Astrocyte of the spinal cord (primary cell): ENCODE data around the gene ODF2.
"Not testable (repeated sequence)": the region's sequence is repeated elsewhere in the genome, so short reads cannot be mapped to it uniquely, and the experiment has no call there.

Experiments
- DNase-seq: peaks from one replicate; pipeline ENCODE4 v3.0.0; 2011; ENCODE audit warnings: low read depth, low spot score
- H3K4me3 ChIP-seq: 2 replicates; pipeline ENCODE4 v1.5.1; 2011; ENCODE audit warnings: low read depth, mild to moderate bottlenecking, low read length, moderate library complexity
- in situ Hi-C: cut with HindIII; loops from 2 replicates; pipeline ENCODE4 v1.10.0; 2017; ENCODE audit warnings: low sequenced_read_pairs
- TF ChIP-seq, protein P1 (sequence below): IDR thresholded peaks from 2 replicates; pipeline ENCODE4 v1.5.1; 2012; ENCODE audit warnings: low read depth, mild to moderate bottlenecking, low read length, inconsistent platforms

The ODF2 gene

DNA sequence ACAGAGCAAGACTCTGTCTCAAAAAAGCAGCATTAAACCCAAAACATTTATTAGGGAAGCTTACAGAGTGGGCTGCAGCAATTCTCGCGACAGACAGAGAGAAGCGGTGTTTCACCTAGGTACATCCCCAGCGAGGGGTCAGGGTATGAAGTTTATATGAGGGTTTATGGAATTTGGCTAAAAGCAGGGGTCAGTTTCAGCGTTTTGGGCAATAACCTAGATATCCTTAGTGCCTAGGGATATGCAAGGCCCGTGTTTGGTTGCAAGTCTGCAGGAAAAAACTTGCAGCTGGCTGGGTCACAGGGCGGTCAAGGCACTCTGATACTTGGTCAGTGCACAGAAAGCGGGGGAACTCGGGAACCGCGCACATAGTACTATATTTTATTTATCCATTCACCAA, 48.1 kb downstream of the ODF2 start:
- H3K4me3 ChIP-seq = peak overlapping the region; percentile 96
- DNase-seq = no peak
- in situ Hi-C loops = no loop called here
- TF ChIP-seq, protein P1, sequence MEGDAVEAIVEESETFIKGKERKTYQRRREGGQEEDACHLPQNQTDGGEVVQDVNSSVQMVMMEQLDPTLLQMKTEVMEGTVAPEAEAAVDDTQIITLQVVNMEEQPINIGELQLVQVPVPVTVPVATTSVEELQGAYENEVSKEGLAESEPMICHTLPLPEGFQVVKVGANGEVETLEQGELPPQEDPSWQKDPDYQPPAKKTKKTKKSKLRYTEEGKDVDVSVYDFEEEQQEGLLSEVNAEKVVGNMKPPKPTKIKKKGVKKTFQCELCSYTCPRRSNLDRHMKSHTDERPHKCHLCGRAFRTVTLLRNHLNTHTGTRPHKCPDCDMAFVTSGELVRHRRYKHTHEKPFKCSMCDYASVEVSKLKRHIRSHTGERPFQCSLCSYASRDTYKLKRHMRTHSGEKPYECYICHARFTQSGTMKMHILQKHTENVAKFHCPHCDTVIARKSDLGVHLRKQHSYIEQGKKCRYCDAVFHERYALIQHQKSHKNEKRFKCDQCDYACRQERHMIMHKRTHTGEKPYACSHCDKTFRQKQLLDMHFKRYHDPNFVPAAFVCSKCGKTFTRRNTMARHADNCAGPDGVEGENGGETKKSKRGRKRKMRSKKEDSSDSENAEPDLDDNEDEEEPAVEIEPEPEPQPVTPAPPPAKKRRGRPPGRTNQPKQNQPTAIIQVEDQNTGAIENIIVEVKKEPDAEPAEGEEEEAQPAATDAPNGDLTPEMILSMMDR = no peak

DNA sequence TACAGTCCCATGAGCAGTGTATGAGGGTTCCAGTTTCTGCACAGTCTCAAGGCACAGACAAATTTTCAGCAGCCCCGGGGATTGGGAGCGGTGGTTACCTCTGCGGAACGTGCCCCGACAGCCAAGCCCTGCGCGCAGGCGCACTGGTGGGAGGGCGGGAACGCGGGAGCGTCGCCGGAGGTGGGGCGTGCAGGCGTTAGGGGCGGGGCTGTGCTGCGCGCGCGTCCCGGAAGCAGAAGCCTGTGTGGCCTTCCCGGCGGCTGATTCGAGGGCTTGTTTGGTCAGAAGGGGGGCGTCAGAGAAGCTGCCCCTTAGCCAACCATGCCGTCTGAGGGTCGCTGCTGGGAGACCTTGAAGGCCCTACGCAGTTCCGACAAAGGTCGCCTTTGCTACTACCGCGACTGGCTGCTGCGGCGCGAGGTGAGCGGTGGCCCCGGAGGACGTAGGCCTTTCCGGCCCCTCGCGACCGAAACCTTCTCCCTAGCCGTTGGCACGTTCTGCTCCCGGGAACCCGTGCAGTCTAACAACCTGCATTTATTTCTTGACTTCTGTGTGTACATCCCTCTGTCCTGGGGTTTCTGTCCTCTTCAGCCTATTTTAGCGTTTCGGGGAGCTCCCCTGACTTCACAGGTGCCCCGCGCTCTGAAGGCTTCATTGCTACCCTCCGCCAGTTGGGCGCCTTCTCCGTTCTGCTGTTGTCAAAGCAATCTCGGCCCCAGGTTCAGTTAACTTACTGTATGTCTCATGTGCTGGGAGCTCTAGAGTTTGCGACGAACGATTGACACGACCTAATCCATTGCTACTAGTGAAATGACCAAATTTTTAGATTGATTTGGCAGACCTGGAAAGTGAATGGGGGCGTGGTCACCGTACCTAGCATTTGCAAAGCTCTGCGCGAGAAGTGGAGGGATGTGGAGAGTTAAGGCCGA, 48.9 kb downstream of the ODF2 start, which contains the start of gene GLE1:
Gene GLE1 (plus strand): TSS at position 235 of the 929 bp plus-strand sequence. CDS start 87 bp downstream, at position 322.
- in situ Hi-C loops = no loop called here
- DNase-seq = peak; percentile 89
- TF ChIP-seq, protein P1 = no peak
- peak within 1 kb of the TSS; percentile 96 for H3K4me3 ChIP-seq

DNA sequence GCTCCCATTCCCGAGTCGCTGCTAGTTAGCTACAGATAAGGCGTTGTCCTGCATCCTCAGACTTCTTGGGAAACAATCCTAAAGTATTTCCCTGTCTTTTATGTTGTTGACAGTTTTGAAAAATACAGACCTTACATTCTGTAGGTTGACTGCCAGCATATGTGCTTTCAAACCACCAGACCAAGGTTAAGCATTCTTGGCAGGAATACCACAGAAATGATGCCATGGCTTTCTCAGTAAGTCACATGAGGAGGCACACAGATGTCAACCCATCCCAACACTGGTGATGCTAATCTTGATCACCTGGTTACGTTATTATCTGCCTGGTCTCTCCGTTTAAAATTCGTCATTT, 49.6 kb downstream of the ODF2 start:
- DNase-seq = peak; percentile 12
- H3K4me3 ChIP-seq = peak overlapping the region; percentile 96
- in situ Hi-C loops = no loop called here
- TF ChIP-seq, protein P1 = no peak

DNA sequence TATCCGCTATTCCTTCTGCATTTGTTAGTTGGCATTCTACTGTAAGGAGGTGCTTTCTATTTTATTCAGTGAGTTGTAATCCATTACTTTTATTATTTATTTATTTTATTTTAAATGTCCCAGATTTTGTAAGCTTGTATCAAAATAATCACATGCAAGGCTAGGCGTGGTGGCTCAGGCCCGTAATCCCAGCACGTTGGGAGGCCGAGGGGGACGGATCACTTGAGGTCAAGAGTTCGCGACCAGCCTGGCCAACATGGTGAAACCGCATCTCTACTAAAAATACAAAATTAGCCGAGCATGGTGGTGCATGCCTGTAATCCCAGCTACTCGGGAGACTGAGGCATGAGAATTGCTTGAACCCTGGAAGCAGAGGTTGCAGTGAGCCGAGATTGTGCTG, 50.1 kb downstream of the ODF2 start:
- H3K4me3 ChIP-seq, DNase-seq, in situ Hi-C loops: not testable (repeated sequence)

DNA sequence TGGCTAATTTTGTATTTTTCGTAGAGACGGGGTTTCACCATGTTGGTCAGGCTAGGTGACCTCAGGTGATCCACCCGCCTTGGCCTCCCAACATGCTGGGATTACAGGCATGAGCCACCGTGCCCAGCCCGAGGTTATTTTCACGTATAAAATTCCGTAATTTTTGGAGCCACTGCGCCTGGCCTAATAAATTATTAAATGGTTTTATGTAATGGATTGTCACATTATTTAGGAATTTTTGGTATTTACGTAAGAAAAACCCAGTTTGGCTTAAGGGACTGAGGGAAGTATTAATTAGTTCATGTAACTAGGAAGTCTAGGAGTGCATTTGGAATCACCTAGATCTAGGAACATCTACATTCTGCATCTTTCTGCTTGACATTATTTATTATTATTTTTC, 57.0 kb downstream of the ODF2 start:
- H3K4me3 ChIP-seq = no peak overlapping the region
- no peak for DNase-seq
- TF ChIP-seq, protein P1 = no peak
- in situ Hi-C loops = no loop called here

DNA sequence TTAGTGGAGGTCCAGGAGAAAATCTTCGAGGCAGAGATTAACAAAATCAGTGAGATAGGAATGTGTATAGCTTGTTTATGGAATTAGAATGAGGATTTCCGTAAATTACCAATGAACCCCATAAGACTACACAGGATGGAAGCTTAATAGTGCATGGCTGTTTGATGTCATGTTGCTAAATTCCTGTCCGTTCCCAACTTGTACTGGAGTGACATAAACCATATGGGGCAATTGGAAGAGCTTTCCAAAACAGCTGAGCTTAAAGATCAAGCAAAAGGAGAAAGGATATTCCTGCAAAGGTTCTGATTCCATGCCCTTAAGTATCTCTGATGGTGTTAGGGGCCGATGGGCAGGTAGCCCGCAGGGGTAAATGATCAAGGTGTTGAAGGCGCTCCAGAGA, 66.2 kb downstream of the ODF2 start:
- in situ Hi-C loops = no loop called here
- TF ChIP-seq, protein P1 = no peak
- no peak for DNase-seq

DNA sequence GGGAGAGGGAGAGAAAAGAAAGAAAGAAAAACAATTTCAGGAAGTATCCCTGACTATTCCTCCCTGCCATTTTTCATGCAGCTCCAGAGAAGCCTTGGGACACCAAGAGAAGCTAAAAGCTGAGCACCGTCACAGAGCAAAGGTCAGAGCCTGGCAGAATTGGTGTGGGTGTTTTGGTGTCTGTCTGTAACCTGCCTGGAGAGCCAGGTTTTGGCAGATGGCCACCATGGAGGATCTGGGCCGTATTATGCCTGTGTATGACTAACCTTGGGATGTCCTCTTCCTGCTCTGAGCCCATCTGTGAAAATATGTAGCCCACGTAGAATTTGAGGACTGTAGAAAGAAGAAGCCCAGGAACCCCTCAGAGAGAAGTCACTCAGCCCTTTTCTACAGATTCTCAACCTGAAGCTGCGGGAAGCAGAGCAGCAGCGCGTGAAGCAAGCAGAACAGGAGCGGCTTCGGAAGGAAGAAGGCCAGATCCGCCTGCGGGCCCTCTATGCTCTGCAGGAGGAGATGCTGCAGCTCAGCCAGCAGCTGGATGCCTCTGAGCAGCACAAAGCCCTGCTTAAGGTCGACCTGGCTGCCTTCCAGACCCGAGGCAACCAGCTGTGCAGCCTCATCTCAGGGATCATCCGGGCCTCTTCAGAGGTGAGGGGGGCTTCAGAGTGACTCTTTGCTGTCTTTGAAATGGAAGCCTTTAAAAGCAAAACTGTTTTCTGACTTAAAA, 67.6 kb downstream of the ODF2 start:
- DNase-seq = peak; percentile 62
- in situ Hi-C loops = no loop called here
- TF ChIP-seq, protein P1 = no peak
- H3K4me3 ChIP-seq = no peak overlapping the region

More for the DNA sequence above, 66.2 kb downstream of the ODF2 start:
- H3K4me3 ChIP-seq = no peak overlapping the region
